ENCODE results near the gene MMP25.

- TF ChIP-seq CTCF (IDR thresholded peaks at IDR 0.05): peak; percentile 53 to 80 (median 71)
- TF ChIP-seq POLR2A (IDR thresholded peaks at IDR 0.05): peak in 1 of 2 donors; percentile 22
Observed at GRCh38 chr16:3027983-3028715, 18.2 kb upstream of the MMP25 start.
